Measurements from ENCODE around the gene IMP3. TPM values are rescaled to one million over a fixed set of nuclear protein-coding genes. Genes with fewer than 3 reads are reported as not detected.

Gene IMP3
- total RNA-seq, 2 experiments from 2014 or later: 97.9 to 99.1 TPM

GRCh38 chr15:75598361-75598760 is 41.7 kb downstream of the IMP3 start:
- CTCF ChIA-PET: interaction anchor here (0.7 to 4.6 kb wide), 15 partner anchors 9 to 230 kb away, joined by 3 to 63 read pairs (median 8); partner anchors contain the start of genes IMP3, MAN2C1, PTPN9 and SIN3A
- no peak for ATAC-seq
- POLR2A ChIA-PET: interaction anchor here (0.8 to 3.0 kb wide), 6 partner anchors 8 to 146 kb away, joined by 3 to 25 read pairs (median 11); partner anchors contain the start of genes IMP3 and SNUPN
- Mint-ChIP-seq H3K4me3 (peak overlapping the region; percentile 22), H3K9me3 (ENCODE audit: insufficient read depth) (no peaks in the 10 kb centered on the region), H3K36me3 (ENCODE audit: low read depth) (peaks cover 65% of the 10 kb centered on the region), H3K27ac (peak overlapping the region; percentile 93), H3K27me3 (ENCODE audit: low read depth) (no peaks in the 10 kb centered on the region), H3K4me1 (ENCODE audit: low read depth) (peaks cover 43% of the 10 kb centered on the region)
- DNase-seq: no peak

- peaks cover 43% of the 10 kb centered on the region for H3K4me1 Mint-ChIP-seq (ENCODE audit: low read depth)
- peak; percentile 80 for DNase-seq
- H3K27ac Mint-ChIP-seq: peak overlapping the region; percentile 93
- ChIA-PET POLR2A (interaction anchor here (0.8 to 3.0 kb wide), 7 partner anchors 9 to 146 kb away, joined by 3 to 25 read pairs (median 10); partner anchors contain the start of genes IMP3 and SNUPN), CTCF (interaction anchor here (0.7 to 4.6 kb wide), 18 partner anchors 8 to 230 kb away, joined by 3 to 63 read pairs (median 8); partner anchors contain the start of genes IMP3, MAN2C1, PTPN9 and SIN3A)
- H3K27me3 Mint-ChIP-seq (ENCODE audit: low read depth): no peaks in the 10 kb centered on the region
- peak overlapping the region; percentile 63 for H3K4me3 Mint-ChIP-seq
- peak; percentile 86 for ATAC-seq
- peaks cover 65% of the 10 kb centered on the region for H3K36me3 Mint-ChIP-seq (ENCODE audit: low read depth)
- H3K9me3 Mint-ChIP-seq (ENCODE audit: insufficient read depth): no peaks in the 10 kb centered on the region
These were observed 42.2 kb downstream of the IMP3 start for GRCh38 chr15:75597667-75598341.

GRCh38 chr15:75596703-75597345 is 43.2 kb downstream of the IMP3 start:
- no peaks in the 10 kb centered on the region for H3K27me3 Mint-ChIP-seq (ENCODE audit: low read depth)
- POLR2A ChIA-PET: interaction anchor here (0.6 to 3.0 kb wide), 8 partner anchors 10 to 143 kb away, joined by 3 to 25 read pairs (median 7); partner anchors contain the start of genes IMP3 and SNUPN
- H3K4me1 Mint-ChIP-seq (ENCODE audit: low read depth): peaks cover 43% of the 10 kb centered on the region
- no peaks in the 10 kb centered on the region for H3K9me3 Mint-ChIP-seq (ENCODE audit: insufficient read depth)
- H3K27ac Mint-ChIP-seq: peak overlapping the region; percentile 93
- peaks cover 70% of the 10 kb centered on the region for H3K36me3 Mint-ChIP-seq (ENCODE audit: low read depth)
- DNase-seq (no peak), ATAC-seq (no peak)
- CTCF ChIA-PET: interaction anchor here (0.6 to 4.6 kb wide), 16 partner anchors 10 to 207 kb away, joined by 3 to 63 read pairs (median 8); partner anchors contain the start of genes IMP3, PTPN9, SIN3A and SNUPN
- peak overlapping the region; percentile 63 for H3K4me3 Mint-ChIP-seq

GRCh38 chr15:75594276-75594675 is 45.7 kb downstream of the IMP3 start:
- POLR2A ChIA-PET: interaction anchor here (0.8 kb wide), 1 partner anchor 32 kb away, joined by 3 read pairs; the partner anchor contains the start of gene SNUPN
- H3K4me1 Mint-ChIP-seq (ENCODE audit: low read depth): peaks cover 49% of the 10 kb centered on the region
- no peak overlapping the region for H3K27ac Mint-ChIP-seq
- no peak for DNase-seq
- CTCF ChIA-PET: interaction anchor here (4.6 kb wide), 1 partner anchor 86 kb away, joined by 22 read pairs; no protein-coding TSS in a partner anchor
- ATAC-seq: no peak
- H3K36me3 Mint-ChIP-seq (ENCODE audit: low read depth): peaks cover 58% of the 10 kb centered on the region
- H3K4me3 Mint-ChIP-seq: no peak overlapping the region
- H3K9me3 Mint-ChIP-seq (ENCODE audit: insufficient read depth): no peaks in the 10 kb centered on the region
- H3K27me3 Mint-ChIP-seq (ENCODE audit: low read depth): no peaks in the 10 kb centered on the region

GRCh38 chr15:75591655-75592364 is 48.2 kb downstream of the IMP3 start:
- Mint-ChIP-seq H3K4me1 (ENCODE audit: low read depth) (peaks cover 31% of the 10 kb centered on the region), H3K36me3 (ENCODE audit: low read depth) (peaks cover 48% of the 10 kb centered on the region), H3K27me3 (ENCODE audit: low read depth) (no peaks in the 10 kb centered on the region), H3K4me3 (no peak overlapping the region), H3K9me3 (ENCODE audit: insufficient read depth) (no peaks in the 10 kb centered on the region), H3K27ac (no peak overlapping the region)
- ChIA-PET POLR2A (no interaction called here), CTCF (interaction anchor here (1.1 kb wide), 1 partner anchor 12 kb away, joined by 3 read pairs; the partner anchor contains the start of gene PTPN9)
- ATAC-seq (no peak), DNase-seq (no peak)

- ATAC-seq: no peak
- POLR2A ChIA-PET: no interaction called here
- H3K27ac Mint-ChIP-seq: peak overlapping the region; percentile 16
These were observed 49.8 kb downstream of the IMP3 start for GRCh38 chr15:75590239-75590638.

More at GRCh38 chr15:75590239-75590638, 49.8 kb downstream of the IMP3 start:
- no peak for DNase-seq
- Mint-ChIP-seq H3K4me1 (ENCODE audit: low read depth) (peaks cover 19% of the 10 kb centered on the region), H3K27me3 (ENCODE audit: low read depth) (no peaks in the 10 kb centered on the region), H3K36me3 (ENCODE audit: low read depth) (peaks cover 42% of the 10 kb centered on the region), H3K4me3 (no peak overlapping the region), H3K9me3 (ENCODE audit: insufficient read depth) (no peaks in the 10 kb centered on the region)
- CTCF ChIA-PET: interaction anchor here (0.9 to 1.2 kb wide), 3 partner anchors 8 to 37 kb away, joined by 3 read pairs; partner anchors contain the start of gene PTPN9

Other genes starting within 250 kb of the IMP3 start
- gene SIN3A, start 188.5 kb downstream of the IMP3 start, total RNA-seq: 100 to 1,000 TPM in 1 of 2 experiments, 10 to 100 TPM in 1; 96.7 to 104 TPM
- 10 to 100 TPM; 46.3 to 48.7 TPM for gene PTPN9, start 60.9 kb downstream of the IMP3 start, total RNA-seq
- 10 to 100 TPM; 31.4 to 32.5 TPM for gene SNUPN, start 14.5 kb downstream of the IMP3 start, total RNA-seq
- under 1 TPM; 0.55 to 0.70 TPM for gene SNX33, start 7.7 kb upstream of the IMP3 start, total RNA-seq
- not detected for gene CSPG4, start 72.6 kb upstream of the IMP3 start, total RNA-seq
- 10 to 100 TPM; 27.9 to 28.2 TPM for gene UBE2Q2, start 203.2 kb upstream of the IMP3 start, total RNA-seq

Measured in activated CD8-positive, alpha-beta T cell treated with anti-CD3 and anti-CD28 coated beads, Interleukin-2, amount 10 ng/mL, durations not matched to agents 7 days and 5 days (primary cell).